Upper lobe of right lung (tissue), 1 donor: ENCODE data around the gene GMCL1. TPM values are rescaled to one million over a fixed set of nuclear protein-coding genes. Genes with fewer than 3 reads are reported as not detected.
"Not testable (repeated sequence)": the region's sequence is repeated elsewhere in the genome, so short reads cannot be mapped to it uniquely, and the experiment has no call there.

Source experiments
- ATAC-seq: fragments of 200-7000 bp; cut with Tn5 transposase; one replicate; pipeline ENCODE4 v1.9.1; 2020; ENCODE audit warnings: mild to moderate bottlenecking, moderate library complexity
- DNase-seq: peaks from one replicate; pipeline ENCODE4 v3.0.0-alpha.2; 2020
- H3K27ac ChIP-seq: fragments of 200-600 bp; one replicate; pipeline ENCODE4 v1.8.0; 2022
- H3K27me3 ChIP-seq: fragments of 200-600 bp; one replicate; pipeline ENCODE4 v1.8.0; 2022; ENCODE audit warnings: mild to moderate bottlenecking
- H3K36me3 ChIP-seq: fragments of 200-600 bp; one replicate; pipeline ENCODE4 v1.8.0; 2022
- H3K4me1 ChIP-seq: fragments of 200-600 bp; one replicate; pipeline ENCODE4 v1.8.0; 2022
- H3K4me3 ChIP-seq: fragments of 200-600 bp; one replicate; pipeline ENCODE4 v1.8.0; 2022; ENCODE audit warnings: mild to moderate bottlenecking
- H3K9me3 ChIP-seq: fragments of 200-600 bp; one replicate; pipeline ENCODE4 v1.8.0; 2022
- intact Hi-C: fragments of 100-400 bp; cut with DNase I; formaldehyde crosslinking; loops from one replicate; pipeline ENCODE4 v1.11.0; 2022
- total RNA-seq: library from RNA; stranded (reverse); fragmentation: NEBNext Ultra II Directional; extraction: Animal tissue kit (Norgen Biotek cat#: 25700); gene quantifications from one replicate; pipeline ENCODE4 v1.2.1, GENCODE V29; 2021
- TF ChIP-seq, protein P1 (sequence below): fragments of 200-600 bp; IDR thresholded peaks from one replicate; pipeline ENCODE4 v1.8.0; 2022; ENCODE audit warnings: antibody characterized with exemption
- donor health status: DM: no; HTN: yes; CAD: no; lungs with severe emphysema.

Gene GMCL1
- total RNA-seq, 1 donor from 2014 or later = 11.9 TPM

DNA sequence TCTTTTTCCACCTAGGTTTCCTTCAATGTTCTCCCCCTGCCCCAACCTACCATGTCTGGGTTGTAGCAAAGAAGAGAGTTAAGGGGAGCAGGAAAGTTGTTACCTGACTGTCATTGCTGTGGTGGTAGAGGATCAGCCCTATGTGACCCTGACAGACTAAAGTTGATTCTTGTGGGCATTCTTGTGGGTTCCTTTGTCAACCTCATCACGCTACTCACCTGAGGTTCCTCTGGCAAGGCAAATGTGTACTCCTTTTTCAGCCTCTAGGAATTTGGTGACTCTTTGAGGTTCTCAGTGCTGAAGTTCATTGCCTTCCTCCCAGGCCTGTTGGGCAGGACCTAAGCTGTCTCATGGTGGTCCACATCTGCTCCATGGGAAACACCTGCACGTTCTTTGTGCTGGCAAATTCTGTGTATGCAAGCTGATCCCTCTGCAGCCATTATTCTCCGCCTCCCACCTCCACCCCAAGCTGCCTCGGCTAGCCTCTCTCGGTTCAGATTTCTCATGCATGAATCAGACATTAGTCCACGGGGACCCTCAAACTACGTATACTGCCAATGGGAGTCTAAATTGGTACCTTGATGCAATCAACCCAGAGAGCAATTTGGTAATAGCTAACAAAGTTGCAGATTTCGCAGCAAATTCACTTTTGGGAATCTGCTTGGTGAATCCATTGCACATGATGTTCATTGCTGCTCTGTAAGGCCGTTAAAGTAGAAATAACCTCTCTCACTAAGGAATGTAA, 1.5 kb upstream of the GMCL1 start:
- no peak for ATAC-seq
- no peaks in the 10 kb centered on the region for H3K27me3 ChIP-seq
- intact Hi-C loops = no loop called here
- TF ChIP-seq, protein P1, sequence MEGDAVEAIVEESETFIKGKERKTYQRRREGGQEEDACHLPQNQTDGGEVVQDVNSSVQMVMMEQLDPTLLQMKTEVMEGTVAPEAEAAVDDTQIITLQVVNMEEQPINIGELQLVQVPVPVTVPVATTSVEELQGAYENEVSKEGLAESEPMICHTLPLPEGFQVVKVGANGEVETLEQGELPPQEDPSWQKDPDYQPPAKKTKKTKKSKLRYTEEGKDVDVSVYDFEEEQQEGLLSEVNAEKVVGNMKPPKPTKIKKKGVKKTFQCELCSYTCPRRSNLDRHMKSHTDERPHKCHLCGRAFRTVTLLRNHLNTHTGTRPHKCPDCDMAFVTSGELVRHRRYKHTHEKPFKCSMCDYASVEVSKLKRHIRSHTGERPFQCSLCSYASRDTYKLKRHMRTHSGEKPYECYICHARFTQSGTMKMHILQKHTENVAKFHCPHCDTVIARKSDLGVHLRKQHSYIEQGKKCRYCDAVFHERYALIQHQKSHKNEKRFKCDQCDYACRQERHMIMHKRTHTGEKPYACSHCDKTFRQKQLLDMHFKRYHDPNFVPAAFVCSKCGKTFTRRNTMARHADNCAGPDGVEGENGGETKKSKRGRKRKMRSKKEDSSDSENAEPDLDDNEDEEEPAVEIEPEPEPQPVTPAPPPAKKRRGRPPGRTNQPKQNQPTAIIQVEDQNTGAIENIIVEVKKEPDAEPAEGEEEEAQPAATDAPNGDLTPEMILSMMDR = no peak
- no peak for DNase-seq
- no peak overlapping the region for H3K4me3 ChIP-seq
- no peaks in the 10 kb centered on the region for H3K9me3 ChIP-seq
- H3K36me3 ChIP-seq = peaks cover 18% of the 10 kb centered on the region
- no peak overlapping the region for H3K27ac ChIP-seq
- peaks cover 22% of the 10 kb centered on the region for H3K4me1 ChIP-seq

- no peak for ATAC-seq
- Histone ChIP-seq H3K4me1 (peaks cover 22% of the 10 kb centered on the region), H3K36me3 (peaks cover 11% of the 10 kb centered on the region), H3K27me3 (no peaks in the 10 kb centered on the region), H3K27ac (peak overlapping the region; percentile 87), H3K9me3 (no peaks in the 10 kb centered on the region), H3K4me3 (peak overlapping the region; percentile 99)
- intact Hi-C loops = no loop called here
- TF ChIP-seq, protein P1 = no peak
- DNase-seq = no peak
Measured at GRCh38 chr2:69828938-69829255, 563 bp upstream of the GMCL1 start.

DNA sequence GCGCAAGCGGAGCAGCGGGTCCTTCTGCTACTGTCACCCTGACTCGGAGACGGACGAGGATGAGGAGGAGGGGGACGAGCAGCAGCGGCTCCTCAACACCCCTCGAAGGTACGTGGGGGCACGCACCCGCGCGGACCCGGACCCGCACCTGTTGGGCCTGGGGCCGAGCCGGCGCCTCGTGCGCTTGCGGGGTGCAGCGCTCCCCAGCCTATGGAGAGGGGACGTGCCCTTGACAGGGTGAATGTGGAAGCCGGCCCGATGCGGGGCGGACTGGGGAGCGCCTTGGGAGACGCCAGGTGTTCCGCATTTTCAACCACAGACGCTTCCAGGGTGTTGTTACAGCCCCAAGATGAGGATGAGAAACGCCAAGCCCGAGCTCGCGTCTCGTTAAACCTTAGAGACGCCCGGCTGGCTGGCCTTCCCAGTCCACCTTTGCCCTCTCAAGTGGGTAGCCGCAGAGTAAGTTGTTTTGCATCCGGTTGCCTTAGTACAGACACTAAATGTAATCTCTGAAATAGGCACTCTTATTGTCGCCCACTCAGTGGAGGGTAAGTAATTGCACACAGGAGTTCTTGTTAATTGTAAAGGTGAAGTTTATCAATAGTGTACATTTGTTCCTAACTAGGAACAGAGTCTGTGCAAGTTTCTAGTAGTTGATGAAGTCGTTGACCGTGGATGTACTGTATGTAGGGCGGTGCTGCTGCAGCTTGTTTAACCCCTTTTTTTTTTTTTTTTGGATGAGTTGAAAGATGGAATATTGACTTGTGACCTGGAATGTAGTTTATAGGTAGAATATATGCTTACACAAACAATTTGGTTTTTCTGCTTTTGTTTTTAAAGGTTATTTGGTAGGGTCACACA, 815 bp downstream of the GMCL1 start:
- no peaks in the 10 kb centered on the region for H3K36me3 ChIP-seq
- peaks cover 22% of the 10 kb centered on the region for H3K4me1 ChIP-seq
- H3K27ac ChIP-seq = peak overlapping the region; percentile 87
- peak; percentile 45 for ATAC-seq
- H3K27me3 ChIP-seq = no peaks in the 10 kb centered on the region
- DNase-seq = peak; percentile 77
- peak overlapping the region; percentile 99 for H3K4me3 ChIP-seq
- TF ChIP-seq, protein P1 = no peak
- intact Hi-C loops = no loop called here
- H3K9me3 ChIP-seq = no peaks in the 10 kb centered on the region

DNA sequence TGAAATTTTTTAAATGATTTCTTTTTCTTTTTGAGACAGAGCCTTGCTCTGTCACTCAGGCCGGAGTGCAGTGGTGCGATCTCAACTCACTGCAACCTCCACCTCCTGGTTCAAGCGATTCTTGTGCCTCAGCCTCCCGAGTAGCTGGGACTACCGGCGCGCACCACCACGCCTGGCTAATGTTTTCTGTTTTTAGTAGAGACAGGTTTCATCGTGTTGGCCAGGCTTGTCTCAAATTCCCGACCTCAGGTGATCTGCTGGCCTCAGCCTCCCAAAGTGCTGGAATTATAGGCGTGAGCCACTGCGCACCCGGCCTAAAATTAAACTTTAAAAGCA, 1.4 kb downstream of the GMCL1 start:
- H3K27ac ChIP-seq, ATAC-seq, H3K9me3 ChIP-seq, H3K36me3 ChIP-seq, DNase-seq, intact Hi-C loops, H3K27me3 ChIP-seq: not testable (repeated sequence)
- Histone ChIP-seq H3K4me1 (peaks cover 22% of the 10 kb centered on the region), H3K4me3 (peak overlapping the region; percentile 99)

DNA sequence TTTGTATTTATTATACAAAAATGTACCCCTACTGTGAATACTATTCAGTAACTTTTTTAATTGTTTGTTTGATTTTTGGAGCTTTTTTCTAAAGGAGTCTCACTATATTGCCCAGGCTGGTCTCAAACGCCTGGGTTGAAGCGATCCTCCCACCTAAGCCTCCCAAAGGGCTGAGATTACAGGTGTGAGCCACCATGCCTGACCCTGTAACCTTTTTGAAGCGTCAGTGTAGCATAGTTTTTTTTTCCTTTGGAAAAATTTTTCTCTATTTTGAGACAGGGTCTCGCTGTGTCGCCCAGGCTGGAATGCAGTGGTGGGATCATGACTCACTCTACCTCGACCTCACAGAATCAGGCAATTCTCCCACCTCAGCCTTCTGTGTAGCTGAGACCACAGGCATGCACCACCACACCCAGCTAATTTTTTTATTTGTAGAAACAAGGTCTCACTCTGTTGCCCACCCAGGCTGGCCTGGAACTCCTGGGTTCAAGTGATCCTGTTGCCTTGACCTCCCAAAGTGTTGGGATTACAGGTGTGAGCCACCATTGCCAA, 2.0 kb downstream of the GMCL1 start:
- no peak for ATAC-seq
- H3K4me1 ChIP-seq = peaks cover 22% of the 10 kb centered on the region
- no peak for DNase-seq
- no peaks in the 10 kb centered on the region for H3K27me3 ChIP-seq
- TF ChIP-seq, protein P1 = no peak
- no peaks in the 10 kb centered on the region for H3K9me3 ChIP-seq
- no peaks in the 10 kb centered on the region for H3K36me3 ChIP-seq
- intact Hi-C loops = no loop called here
- H3K27ac ChIP-seq = no peak overlapping the region
- no peak overlapping the region for H3K4me3 ChIP-seq

GRCh38 chr2:69833752-69834151, 4.3 kb downstream of the GMCL1 start:
- no peak overlapping the region for H3K27ac ChIP-seq
- peaks cover 18% of the 10 kb centered on the region for H3K4me1 ChIP-seq
- ATAC-seq (no peak), DNase-seq (no peak)
- TF ChIP-seq, protein P1 = no peak
- intact Hi-C loops = no loop called here
- no peaks in the 10 kb centered on the region for H3K36me3 ChIP-seq
- H3K9me3 ChIP-seq = no peaks in the 10 kb centered on the region
- H3K4me3 ChIP-seq = no peak overlapping the region
- H3K27me3 ChIP-seq = no peaks in the 10 kb centered on the region
